Measurements from ENCODE around the gene SPINT4.

GRCh38 chr20:45765980-45766379 is 43.8 kb downstream of the SPINT4 start:
- TF ChIP-seq EZH2 (IDR thresholded peaks at IDR 0.05; ENCODE audit: low read length, unreplicated experiment): no peak
- TF ChIP-seq EZH2phosphoT487 (IDR thresholded peaks at IDR 0.05; ENCODE audit: borderline replicate concordance, low read length): no peak
- no peak for TF ChIP-seq CTCF (conservative IDR thresholded peaks at IDR 0.05; ENCODE audit: low read depth, low read length)

All from PC-3 (cell line).